HG03520 (cell line): Measurements from ENCODE around the gene PLEKHM1.
"Not testable (repeated sequence)": the region's sequence is repeated elsewhere in the genome, so short reads cannot be mapped to it uniquely, and the experiment has no call there.

Source experiments
- ATAC-seq: cut with Tn5 transposase; IDR thresholded peaks from one replicate; pipeline ENCODE4 v1.9.1; 2021; ENCODE audit warnings: mild to moderate bottlenecking, moderate library complexity; ENCODE audit not compliant: unreplicated experiment

PLEKHM1 gene

GRCh38 chr17:45490615-45491433 is at the start of gene PLEKHM1:
TSS of gene PLEKHM1 (minus strand) at chr17:45490721. CDS start at chr17:45482484, 8,237 bp downstream.
- peak; percentile 90 for ATAC-seq

GRCh38 chr17:45538168-45538567 is 47.6 kb upstream of the PLEKHM1 start:
- not testable (repeated sequence) for ATAC-seq

- not testable (repeated sequence) for ATAC-seq
These were observed 15.6 kb upstream of the PLEKHM1 start for GRCh38 chr17:45506072-45506471.

GRCh38 chr17:45505183-45505582 is 14.7 kb upstream of the PLEKHM1 start:
- not testable (repeated sequence) for ATAC-seq

- ATAC-seq: not testable (repeated sequence)
These were observed 10.7 kb upstream of the PLEKHM1 start for GRCh38 chr17:45501092-45501707.

GRCh38 chr17:45500478-45500877 is 10.0 kb upstream of the PLEKHM1 start:
- not testable (repeated sequence) for ATAC-seq

- not testable (repeated sequence) for ATAC-seq
These were observed 8.7 kb upstream of the PLEKHM1 start for GRCh38 chr17:45499208-45499607.

GRCh38 chr17:45498377-45498776 is 7.9 kb upstream of the PLEKHM1 start:
- ATAC-seq: not testable (repeated sequence)

GRCh38 chr17:45497449-45497848 is 6.9 kb upstream of the PLEKHM1 start:
- not testable (repeated sequence) for ATAC-seq

- ATAC-seq: not testable (repeated sequence)
These were observed 6.0 kb upstream of the PLEKHM1 start for GRCh38 chr17:45496507-45496906.

- not testable (repeated sequence) for ATAC-seq
These were observed 4.0 kb upstream of the PLEKHM1 start for GRCh38 chr17:45494556-45494955.

- ATAC-seq: not testable (repeated sequence)
These were observed 1.6 kb upstream of the PLEKHM1 start for GRCh38 chr17:45492156-45492555.

GRCh38 chr17:45490198-45490597 is 323 bp downstream of the PLEKHM1 start:
- ATAC-seq: peak; percentile 19

GRCh38 chr17:45487704-45488103 is 2.8 kb downstream of the PLEKHM1 start:
- ATAC-seq: not testable (repeated sequence)

GRCh38 chr17:45483591-45484216 is 6.8 kb downstream of the PLEKHM1 start:
- ATAC-seq: not testable (repeated sequence)

- ATAC-seq: not testable (repeated sequence)
These were observed 7.3 kb downstream of the PLEKHM1 start for GRCh38 chr17:45483177-45483576.

GRCh38 chr17:45482317-45482716 is 8.2 kb downstream of the PLEKHM1 start:
- ATAC-seq: not testable (repeated sequence)

GRCh38 chr17:45475436-45475835 is 15.1 kb downstream of the PLEKHM1 start:
- ATAC-seq: not testable (repeated sequence)

- not testable (repeated sequence) for ATAC-seq
These were observed 18.3 kb downstream of the PLEKHM1 start for GRCh38 chr17:45472249-45472648.

- ATAC-seq: not testable (repeated sequence)
These were observed 21.3 kb downstream of the PLEKHM1 start for GRCh38 chr17:45469204-45469563.
